ENCODE results near the gene CHFR.
A peak's percentile ranks its signal among the peaks of the same experiment; 100 is the strongest.
"Not testable (repeated sequence)": the region's sequence is repeated elsewhere in the genome, so short reads cannot be mapped to it uniquely, and the experiment has no call there.

The CHFR gene

GRCh38 chr12:132881818-132882217 lies 5.6 kb downstream of the CHFR start:
- no peak overlapping the region for H3K27ac ChIP-seq
- H3K4me3 ChIP-seq = no peak overlapping the region

GRCh38 chr12:132874620-132875019 lies 12.8 kb downstream of the CHFR start:
- not testable (repeated sequence) for H3K4me3 ChIP-seq, H3K27ac ChIP-seq

- no peak overlapping the region for H3K4me3 ChIP-seq
- no peak overlapping the region for H3K27ac ChIP-seq
Measured at GRCh38 chr12:132874175-132874574, 13.2 kb downstream of the CHFR start.

- H3K4me3 ChIP-seq = no peak overlapping the region
- H3K27ac ChIP-seq = no peak overlapping the region
Measured at GRCh38 chr12:132873724-132874123, 13.7 kb downstream of the CHFR start.

- Histone ChIP-seq H3K4me3 (no peak overlapping the region), H3K27ac (no peak overlapping the region)
Measured at GRCh38 chr12:132872975-132873421, 14.4 kb downstream of the CHFR start.

GRCh38 chr12:132872073-132872855 lies 15.1 kb downstream of the CHFR start:
- no peak overlapping the region for H3K4me3 ChIP-seq
- no peak overlapping the region for H3K27ac ChIP-seq

GRCh38 chr12:132869551-132869950 lies 17.9 kb downstream of the CHFR start:
- Histone ChIP-seq H3K4me3 (no peak overlapping the region), H3K27ac (no peak overlapping the region)

- peak overlapping the region in 5 of 21 experiments; percentile 5 to 35 (median 23) for H3K27ac ChIP-seq
- no peak overlapping the region for H3K4me3 ChIP-seq
Measured at GRCh38 chr12:132866251-132866828, 21.1 kb downstream of the CHFR start.

- H3K27ac ChIP-seq = no peak overlapping the region
Measured at GRCh38 chr12:132861558-132861957, 25.8 kb downstream of the CHFR start.

GRCh38 chr12:132858718-132859266 lies 28.6 kb downstream of the CHFR start:
- H3K27ac ChIP-seq = peak overlapping the region in 1 of 21 experiments; percentile 32
- H3K4me3 ChIP-seq = no peak overlapping the region

More at GRCh38 chr12:132861558-132861957, 25.8 kb downstream of the CHFR start:
- H3K4me3 ChIP-seq = no peak overlapping the region

- H3K27ac ChIP-seq, H3K4me3 ChIP-seq: not testable (repeated sequence)
Measured at GRCh38 chr12:132857019-132857418, 30.4 kb downstream of the CHFR start.

- Histone ChIP-seq H3K27ac (no peak overlapping the region), H3K4me3 (no peak overlapping the region)
Measured at GRCh38 chr12:132856581-132856980, 30.8 kb downstream of the CHFR start.

- not testable (repeated sequence) for H3K27ac ChIP-seq, H3K4me3 ChIP-seq
Measured at GRCh38 chr12:132855211-132855610, 32.2 kb downstream of the CHFR start.

GRCh38 chr12:132853285-132854092 lies 33.9 kb downstream of the CHFR start:
- H3K4me3 ChIP-seq = no peak overlapping the region
- no peak overlapping the region for H3K27ac ChIP-seq

GRCh38 chr12:132852496-132852895 lies 34.9 kb downstream of the CHFR start:
- Histone ChIP-seq H3K27ac (no peak overlapping the region), H3K4me3 (no peak overlapping the region)

- H3K4me3 ChIP-seq = no peak overlapping the region
Measured at GRCh38 chr12:132851465-132851864, 35.9 kb downstream of the CHFR start.

GRCh38 chr12:132850291-132850690 lies 37.1 kb downstream of the CHFR start:
- no peak overlapping the region for H3K4me3 ChIP-seq
- no peak overlapping the region for H3K27ac ChIP-seq

More at GRCh38 chr12:132851465-132851864, 35.9 kb downstream of the CHFR start:
- H3K27ac ChIP-seq = no peak overlapping the region

GRCh38 chr12:132848521-132848920 lies 38.9 kb downstream of the CHFR start:
- no peak overlapping the region for H3K27ac ChIP-seq
- no peak overlapping the region for H3K4me3 ChIP-seq

GRCh38 chr12:132847363-132848356 lies 39.7 kb downstream of the CHFR start:
- Histone ChIP-seq H3K27ac (no peak overlapping the region), H3K4me3 (no peak overlapping the region)
